PC-3 (cell line): Measurements from ENCODE around the gene USO1.

ENCODE experiments used
- CTCF ChIP-seq: fragments of 300-600 bp; sonication (generic); conservative IDR thresholded peaks from 2 replicates; pipeline ENCODE4 v1.5.1; 2017; ENCODE audit warnings: antibody characterized with exemption, low read depth, mild to moderate bottlenecking, low read length
- EZH2 ChIP-seq: fragments of 300-600 bp; sonication (generic); IDR thresholded peaks from one replicate; pipeline ENCODE4 v1.6.1; 2017; ENCODE audit warnings: antibody characterized with exemption, mild to moderate bottlenecking, low read length; ENCODE audit not compliant: unreplicated experiment
- EZH2phosphoT487 ChIP-seq: fragments of 300-600 bp; sonication (generic); IDR thresholded peaks from 2 replicates; pipeline ENCODE4 v1.6.1; 2018; ENCODE audit warnings: mild to moderate bottlenecking, antibody characterized with exemption, low read length, borderline replicate concordance

- TF ChIP-seq CTCF (no peak), EZH2 (no peak), EZH2phosphoT487 (no peak)
These were observed 16.6 kb downstream of the USO1 start for GRCh38 chr4:75741027-75741426.
